Mucosa of descending colon (tissue), 3 donors: Measurements from ENCODE around the gene NUDT21. TPM values are rescaled to one million over a fixed set of nuclear protein-coding genes. Genes with fewer than 3 reads are reported as not detected.
"Not testable (repeated sequence)": the region's sequence is repeated elsewhere in the genome, so short reads cannot be mapped to it uniquely, and the experiment has no call there.

Source experiments
- ATAC-seq: fragments of 200-7000 bp; cut with Tn5 transposase; one replicate; pipeline ENCODE4 v1.9.1; 2020; ENCODE audit warnings: mild to moderate bottlenecking, moderate library complexity
- DNase-seq, 3 donors: peaks; one replicate each; pipeline ENCODE4 v3.0.0-alpha.2; 2020
- H3K36me3 ChIP-seq: fragments of 200-600 bp; one replicate; pipeline ENCODE4 v1.8.0; 2021; ENCODE audit warnings: low read depth, mild to moderate bottlenecking
- H3K4me1 ChIP-seq: fragments of 200-600 bp; one replicate; pipeline ENCODE4 v1.8.0; 2021; ENCODE audit warnings: low read depth, mild to moderate bottlenecking
- H3K4me3 ChIP-seq: fragments of 200-600 bp; one replicate; pipeline ENCODE4 v1.8.0; 2021; ENCODE audit warnings: mild to moderate bottlenecking
- H3K9me3 ChIP-seq: fragments of 200-600 bp; one replicate; pipeline ENCODE4 v1.8.0; 2021; ENCODE audit warnings: mild to moderate bottlenecking
- intact Hi-C, 2 donors: fragments of 100-400 bp; cut with DNase I in 1 of 2; cut with micrococcal nuclease in 1 of 2; formaldehyde crosslinking; loops; one replicate each; pipeline versions ENCODE4 v1.11.0 to v1.11.1; 2022; cut with DNase I, micrococcal nuclease
- long read RNA-seq, 2 donors: library from polyadenylated mRNA; unstranded; transcript quantifications; one replicate each; pipeline ENCODE4 v2.0.0, GENCODE V29; 2019 to 2021
- total RNA-seq, 3 donors: library from RNA; stranded (reverse); fragmentation: NEBNext Ultra II Directional in 2 of 3; extraction: Animal tissue kit (Norgen Biotek cat#: 25700) in 2 of 3; gene quantifications; one replicate each; pipeline versions ENCODE4 v1.2.1 to v1.2.4, GENCODE V29; 2021 to 2023
- TF ChIP-seq, protein P1 (sequence below): fragments of 200-600 bp; IDR thresholded peaks from one replicate; pipeline ENCODE4 v1.8.0; 2022; ENCODE audit warnings: antibody characterized with exemption, mild to moderate bottlenecking
- donor health status: DM: no; HTN: no; CAD: no; lungs with moderate emphysema.
- donor health status: DM: no; HTN: no; CAD: no.
- donor health status: DM: no; HTN: yes; CAD: no.

Gene NUDT21
- total RNA-seq: 10 to 100 TPM; 64.4 to 94.2 (median 74.9) TPM
- long read RNA-seq, donor 1, full-length matches to known transcripts: 53 of 57 reads
- long read RNA-seq, donor 1, partial matches to known transcripts: 1 of 57 reads
- long read RNA-seq, donor 1, other reads (novel, unspliced or antisense): 3 of 57 reads
- long read RNA-seq, donor 2, full-length matches to known transcripts: 23 of 31 reads
- long read RNA-seq, donor 2, partial matches to known transcripts: 6 of 31 reads
- long read RNA-seq, donor 2, other reads (novel, unspliced or antisense): 2 of 31 reads

- no peaks in the 10 kb centered on the region for H3K36me3 ChIP-seq
- peak within 1 kb of the TSS; percentile 42 for H3K4me3 ChIP-seq
- H3K9me3 ChIP-seq: no peaks in the 10 kb centered on the region
- peak; percentile 91 to 97 (median 93) for DNase-seq
- ATAC-seq: peak; percentile 99
- intact Hi-C loops: no loop called here
- peaks cover 29% of the 10 kb centered on the region for H3K4me1 ChIP-seq
- TF ChIP-seq, protein P1, sequence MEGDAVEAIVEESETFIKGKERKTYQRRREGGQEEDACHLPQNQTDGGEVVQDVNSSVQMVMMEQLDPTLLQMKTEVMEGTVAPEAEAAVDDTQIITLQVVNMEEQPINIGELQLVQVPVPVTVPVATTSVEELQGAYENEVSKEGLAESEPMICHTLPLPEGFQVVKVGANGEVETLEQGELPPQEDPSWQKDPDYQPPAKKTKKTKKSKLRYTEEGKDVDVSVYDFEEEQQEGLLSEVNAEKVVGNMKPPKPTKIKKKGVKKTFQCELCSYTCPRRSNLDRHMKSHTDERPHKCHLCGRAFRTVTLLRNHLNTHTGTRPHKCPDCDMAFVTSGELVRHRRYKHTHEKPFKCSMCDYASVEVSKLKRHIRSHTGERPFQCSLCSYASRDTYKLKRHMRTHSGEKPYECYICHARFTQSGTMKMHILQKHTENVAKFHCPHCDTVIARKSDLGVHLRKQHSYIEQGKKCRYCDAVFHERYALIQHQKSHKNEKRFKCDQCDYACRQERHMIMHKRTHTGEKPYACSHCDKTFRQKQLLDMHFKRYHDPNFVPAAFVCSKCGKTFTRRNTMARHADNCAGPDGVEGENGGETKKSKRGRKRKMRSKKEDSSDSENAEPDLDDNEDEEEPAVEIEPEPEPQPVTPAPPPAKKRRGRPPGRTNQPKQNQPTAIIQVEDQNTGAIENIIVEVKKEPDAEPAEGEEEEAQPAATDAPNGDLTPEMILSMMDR: no peak
Observed at GRCh38 chr16:56450986-56451752, at the start of gene NUDT21, which contains the start of gene OGFOD1. TSS of gene NUDT21 (minus strand) at chr16:56451332. CDS start at chr16:56451202, 130 bp downstream. TSS of gene OGFOD1 (plus strand) at chr16:56451554. CDS start at chr16:56451613, 59 bp downstream.

- no peak for ATAC-seq
Observed at GRCh38 chr16:56493815-56494214, 42.7 kb upstream of the NUDT21 start.

DNA sequence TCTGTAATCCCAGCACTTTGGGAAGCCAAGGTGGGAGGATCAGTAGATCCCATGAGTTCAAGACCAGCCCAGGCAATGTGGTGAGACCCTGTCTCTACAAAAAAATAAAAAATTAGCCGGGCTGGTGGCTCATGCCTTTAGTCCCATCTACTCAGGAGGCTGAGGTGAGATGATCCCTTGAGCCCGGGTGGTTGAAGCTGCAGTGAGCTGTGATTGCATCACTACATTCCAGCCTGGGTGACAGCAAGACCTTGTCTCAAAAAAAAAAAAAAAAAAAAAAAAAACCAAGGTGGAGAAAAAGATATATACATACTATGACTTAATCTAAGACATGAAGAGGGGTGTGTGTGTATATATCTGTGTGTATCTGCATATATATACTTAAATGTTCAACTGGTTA is 42.0 kb upstream of the NUDT21 start:
- Histone ChIP-seq H3K4me3 (no peak overlapping the region), H3K36me3 (no peaks in the 10 kb centered on the region), H3K9me3 (no peaks in the 10 kb centered on the region), H3K4me1 (no peaks in the 10 kb centered on the region)
- TF ChIP-seq, protein P1: no peak
- intact Hi-C loops: no loop called here
- DNase-seq (no peak), ATAC-seq (no peak)

More at GRCh38 chr16:56493815-56494214, 42.7 kb upstream of the NUDT21 start:
- TF ChIP-seq, protein P1: no peak
- H3K9me3 ChIP-seq: no peaks in the 10 kb centered on the region
- no peaks in the 10 kb centered on the region for H3K4me1 ChIP-seq
- intact Hi-C loops: no loop called here
- no peaks in the 10 kb centered on the region for H3K36me3 ChIP-seq
- DNase-seq: no peak
- no peak overlapping the region for H3K4me3 ChIP-seq

- Histone ChIP-seq H3K4me3 (no peak overlapping the region), H3K9me3 (no peaks in the 10 kb centered on the region), H3K4me1 (no peaks in the 10 kb centered on the region), H3K36me3 (no peaks in the 10 kb centered on the region)
- DNase-seq (no peak), ATAC-seq (no peak)
- TF ChIP-seq, protein P1: no peak
- intact Hi-C loops: no loop called here
Observed at GRCh38 chr16:56491657-56492261, 40.6 kb upstream of the NUDT21 start.

DNA sequence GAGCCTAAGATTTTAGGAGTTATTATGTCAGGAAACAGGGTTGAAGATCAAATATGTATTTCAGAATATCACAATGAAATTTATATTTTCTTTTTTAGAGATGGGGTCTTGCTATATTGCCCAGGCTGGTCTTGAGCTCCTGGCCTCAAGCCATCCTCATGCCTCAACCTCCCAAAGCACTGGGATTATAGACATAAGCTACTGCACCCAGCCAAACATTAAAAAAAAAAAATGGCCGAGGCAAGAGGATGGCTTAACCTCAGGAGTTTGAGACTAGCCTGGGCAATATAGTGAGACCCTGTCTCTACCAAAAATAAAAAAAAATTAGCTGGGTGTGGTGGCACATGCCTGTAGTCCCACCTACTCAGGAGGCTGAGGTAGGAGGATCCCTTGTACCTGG is 37.7 kb upstream of the NUDT21 start:
- H3K9me3 ChIP-seq, ATAC-seq, H3K4me1 ChIP-seq, intact Hi-C loops, H3K36me3 ChIP-seq, DNase-seq, H3K4me3 ChIP-seq: not testable (repeated sequence)

DNA sequence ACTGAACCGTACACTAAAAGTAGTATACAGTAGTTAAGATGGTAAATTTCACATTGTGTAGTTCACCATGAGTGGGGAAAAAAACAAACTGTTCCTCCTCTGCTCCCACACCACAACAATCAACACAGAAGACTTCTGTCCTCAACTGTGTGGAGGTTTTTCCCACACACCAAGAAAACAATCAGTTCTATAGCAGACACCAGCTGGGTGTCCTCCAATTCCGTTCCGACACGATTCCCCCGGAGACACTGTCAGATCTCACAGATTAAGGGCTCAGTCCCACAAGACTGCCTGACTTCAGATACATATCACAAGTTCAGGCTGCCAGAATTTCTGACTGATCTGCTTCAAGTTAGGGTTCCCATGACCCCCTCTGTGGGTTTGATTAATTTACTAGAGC is 36.9 kb upstream of the NUDT21 start:
- no peaks in the 10 kb centered on the region for H3K36me3 ChIP-seq
- TF ChIP-seq, protein P1: no peak
- intact Hi-C loops: no loop called here

More for the DNA sequence above, 36.9 kb upstream of the NUDT21 start:
- Histone ChIP-seq H3K4me3 (no peak overlapping the region), H3K9me3 (no peaks in the 10 kb centered on the region), H3K4me1 (no peaks in the 10 kb centered on the region)
- no peak for DNase-seq
- ATAC-seq: no peak
